NCI-H748 treated with DMSO at 0.1 percent for 48 hours (cell line): ENCODE data around the gene CCL20.
"Not testable (repeated sequence)": the region's sequence is repeated elsewhere in the genome, so short reads cannot be mapped to it uniquely, and the experiment has no call there.

Experiments used
- DNase-seq: peaks from one replicate; lab custom pipeline; 2025; lab: John Stamatoyannopoulos, UW

Gene CCL20

DNA sequence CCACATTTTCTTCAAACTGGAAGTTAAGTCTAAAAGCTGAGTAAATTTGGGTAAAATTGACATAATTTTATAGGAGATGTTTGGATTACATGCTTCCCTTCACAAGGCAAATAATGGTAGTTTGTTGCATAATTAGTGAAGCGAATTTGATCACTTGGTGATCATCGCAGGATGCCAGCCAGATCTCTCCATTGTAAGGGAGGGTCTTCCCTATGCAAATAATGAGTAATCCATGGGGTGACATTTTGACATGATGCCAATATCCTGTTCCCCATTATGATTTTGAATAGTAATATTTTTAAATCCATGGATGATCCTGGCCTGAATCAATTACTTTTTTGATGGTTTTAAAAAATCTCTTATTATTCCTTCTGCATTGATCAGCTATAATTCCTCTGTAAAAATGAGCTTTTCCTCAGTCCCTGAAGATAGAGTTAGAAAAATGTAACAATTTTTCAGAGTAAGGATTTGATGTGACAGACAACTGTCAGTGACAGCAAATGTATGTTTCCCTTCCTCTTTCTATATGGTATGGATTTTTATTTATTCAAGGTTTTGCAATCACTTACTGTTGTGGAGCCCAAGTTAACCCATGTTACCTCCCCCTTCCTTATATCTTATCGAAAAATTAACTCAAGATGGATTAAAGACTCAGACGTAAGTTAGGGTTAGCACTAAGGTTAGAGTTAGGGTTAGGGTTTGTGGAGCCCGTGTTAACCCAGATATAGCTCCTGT lies 21.4 kb downstream of the CCL20 start:
- DNase-seq, result no peak

DNA sequence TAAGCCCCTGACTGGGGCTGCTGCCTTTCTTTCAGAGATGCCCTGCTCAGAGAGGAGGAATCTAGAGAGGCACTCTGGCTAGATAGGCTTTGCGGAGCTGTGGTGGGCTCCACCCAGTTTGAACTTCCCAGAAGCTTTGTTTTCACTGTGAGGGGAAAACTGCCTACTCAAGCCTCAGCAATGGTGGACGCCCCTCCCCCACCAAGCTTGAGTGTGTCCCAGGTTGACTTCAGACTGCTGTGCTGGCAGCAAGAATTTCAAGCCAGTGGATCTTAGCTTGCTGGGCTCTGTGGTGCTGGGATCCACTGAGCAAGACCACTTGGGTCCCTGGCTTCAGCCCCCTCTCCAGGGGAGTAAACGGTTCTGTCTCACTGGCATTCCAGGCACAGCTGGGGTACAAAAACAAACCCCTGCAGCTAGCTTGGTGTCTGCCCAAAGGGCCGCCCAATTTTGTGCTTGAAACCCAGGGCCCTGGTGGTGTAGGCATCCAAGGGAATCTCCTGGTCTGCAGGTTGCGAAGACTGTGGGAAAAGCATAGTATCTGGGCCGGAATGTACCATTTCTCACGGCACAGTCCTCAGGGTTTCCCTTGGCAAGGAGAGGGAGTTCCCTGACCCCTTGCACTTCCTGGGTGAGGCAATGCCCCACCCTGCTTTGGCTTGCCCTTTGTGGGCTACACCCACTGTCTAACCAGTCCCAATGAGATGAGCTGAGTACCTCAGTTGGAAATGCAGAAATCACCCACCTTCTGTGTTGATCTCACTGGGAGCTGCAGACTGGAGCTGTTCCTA lies 25.9 kb downstream of the CCL20 start:
- DNase-seq, result not testable (repeated sequence)

DNA sequence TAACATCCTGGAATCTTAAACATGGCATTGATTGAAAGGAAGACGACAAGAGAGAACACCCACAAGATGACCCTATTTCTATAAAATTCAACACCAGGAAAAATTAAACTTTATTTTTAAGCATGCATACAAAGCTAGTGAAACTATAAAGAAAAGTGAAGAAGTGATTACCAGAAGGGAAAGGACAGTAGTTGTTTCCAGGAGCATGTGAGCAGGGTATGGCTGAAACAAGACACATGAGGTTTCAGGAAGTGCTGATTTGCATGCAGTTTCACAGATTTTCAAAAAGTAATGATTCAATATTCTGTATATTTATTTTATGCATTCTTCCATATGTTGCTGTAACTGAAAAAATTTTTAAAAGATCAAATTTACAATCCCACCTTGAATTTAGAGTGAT lies 33.2 kb downstream of the CCL20 start:
- no peak for DNase-seq

DNA sequence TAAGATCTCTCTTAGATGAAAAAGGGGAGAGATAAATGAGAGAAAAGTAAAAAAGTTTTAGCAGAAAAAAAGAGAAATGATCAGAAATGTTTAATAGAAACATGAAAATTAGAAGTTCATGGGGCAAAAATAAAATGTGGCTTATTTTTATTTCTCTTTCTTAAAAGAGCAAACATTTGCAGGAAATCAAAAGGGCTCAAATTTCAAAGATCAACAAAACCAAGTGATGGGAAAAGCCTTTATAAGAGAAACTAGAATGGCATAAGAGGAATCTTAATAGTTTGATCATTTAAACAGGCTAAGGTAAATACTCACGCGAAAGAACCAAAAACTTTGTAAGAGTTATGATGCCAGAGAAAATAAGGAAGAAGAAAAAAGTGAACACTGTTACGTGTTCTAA lies 34.5 kb downstream of the CCL20 start:
- DNase-seq, result no peak

DNA sequence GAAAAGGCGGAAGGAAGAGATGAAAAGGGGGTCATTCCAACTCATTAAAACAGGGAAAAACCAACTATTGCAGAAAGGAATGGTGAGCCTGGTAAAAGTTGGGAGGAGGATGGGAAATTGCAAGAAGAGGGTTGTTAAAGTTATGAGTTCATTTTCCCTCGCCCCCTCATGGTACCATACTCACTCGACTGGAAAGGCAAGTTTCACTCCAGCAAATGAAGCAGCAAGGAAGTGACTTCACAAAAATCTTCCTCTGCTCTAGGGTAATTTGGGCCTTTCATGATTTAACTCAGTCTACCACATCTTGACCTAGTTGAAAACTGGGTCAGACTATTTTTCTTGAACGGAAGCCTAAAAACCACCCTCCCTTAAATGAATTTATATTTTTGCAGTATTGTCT lies 34.9 kb downstream of the CCL20 start:
- DNase-seq, result no peak

DNA sequence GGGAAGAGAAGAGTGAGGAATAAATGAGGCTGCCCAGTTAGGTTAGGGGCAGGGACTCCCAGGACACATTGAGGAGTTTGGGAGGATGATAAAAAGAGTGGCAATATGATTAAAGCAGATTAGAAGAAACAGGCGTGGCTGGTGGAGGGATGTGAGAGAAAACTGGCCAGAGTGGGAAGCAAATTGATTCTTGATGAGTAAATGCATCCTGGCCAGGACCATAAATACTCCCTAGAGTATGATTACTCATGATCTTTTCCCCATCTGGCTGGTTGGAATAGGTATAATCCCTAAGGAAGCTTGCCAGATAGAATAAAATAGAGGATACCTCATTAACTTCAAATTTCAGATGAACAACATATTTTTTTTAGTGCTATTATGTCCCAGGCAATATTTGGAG lies 36.3 kb downstream of the CCL20 start:
- DNase-seq, result no peak

DNA sequence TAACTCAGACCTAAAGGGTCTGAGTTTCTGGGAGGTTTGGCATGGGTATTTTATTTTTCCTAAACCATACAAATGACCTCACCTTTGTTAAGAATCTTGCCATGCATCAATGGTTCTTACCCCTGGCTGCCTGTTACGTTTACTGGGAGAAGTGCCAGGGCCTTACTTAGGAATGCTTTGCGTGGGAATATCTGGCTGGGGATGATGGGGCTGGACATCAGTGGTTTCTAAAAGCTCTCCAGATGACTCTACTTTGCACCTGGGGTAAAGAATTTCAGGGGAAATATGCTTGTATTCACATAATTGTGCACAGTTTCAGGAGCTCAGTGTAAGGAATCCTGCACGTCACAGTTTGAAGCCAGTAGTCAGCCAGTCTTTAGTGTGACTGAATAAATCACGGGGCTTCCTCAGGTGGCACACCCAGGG lies 39.6 kb downstream of the CCL20 start:
- no peak for DNase-seq

DNA sequence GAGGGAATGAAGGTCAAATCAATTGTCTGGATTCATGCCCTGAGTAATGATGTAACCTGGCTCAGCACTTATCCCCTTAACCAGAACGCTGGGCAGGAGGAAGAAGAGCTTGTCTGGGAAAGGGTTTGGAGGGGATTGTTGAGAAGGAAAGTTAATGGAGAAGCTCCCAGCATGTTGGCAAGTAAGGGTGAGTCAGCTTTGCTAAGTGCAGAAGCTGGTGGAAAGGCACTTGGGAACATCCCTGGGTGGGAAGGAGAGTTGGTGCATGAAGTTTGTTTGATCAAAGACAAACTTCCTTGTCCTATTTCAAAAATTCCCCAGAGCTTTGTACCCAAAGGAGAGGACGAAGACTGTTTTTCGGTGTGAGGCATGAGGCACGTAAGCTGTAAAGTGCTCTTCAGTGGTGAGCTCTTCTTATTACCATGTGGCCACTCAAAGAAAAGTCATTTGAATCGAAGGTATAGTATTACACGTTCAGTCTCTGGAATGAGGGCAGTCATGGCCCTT lies 40.2 kb downstream of the CCL20 start:
- DNase-seq, result no peak

DNA sequence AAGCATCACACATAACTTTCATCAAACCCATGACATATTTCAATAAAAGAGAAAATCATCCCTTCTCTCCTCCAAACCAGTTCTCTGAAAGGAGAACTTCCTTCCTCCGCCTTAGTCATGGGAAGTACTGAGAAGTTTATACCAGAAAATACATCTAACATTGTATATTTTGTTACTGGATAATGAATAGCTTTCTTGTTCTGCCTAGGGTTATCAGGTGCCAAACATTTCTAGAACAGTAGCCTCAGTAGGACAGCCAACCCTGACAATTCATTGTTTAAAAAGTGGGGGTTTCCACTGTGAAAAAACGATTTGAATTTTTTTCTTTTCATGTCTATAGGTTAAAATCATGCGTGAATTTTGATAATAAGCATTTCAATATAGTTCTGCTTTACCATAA lies 41.8 kb downstream of the CCL20 start:
- no peak for DNase-seq

DNA sequence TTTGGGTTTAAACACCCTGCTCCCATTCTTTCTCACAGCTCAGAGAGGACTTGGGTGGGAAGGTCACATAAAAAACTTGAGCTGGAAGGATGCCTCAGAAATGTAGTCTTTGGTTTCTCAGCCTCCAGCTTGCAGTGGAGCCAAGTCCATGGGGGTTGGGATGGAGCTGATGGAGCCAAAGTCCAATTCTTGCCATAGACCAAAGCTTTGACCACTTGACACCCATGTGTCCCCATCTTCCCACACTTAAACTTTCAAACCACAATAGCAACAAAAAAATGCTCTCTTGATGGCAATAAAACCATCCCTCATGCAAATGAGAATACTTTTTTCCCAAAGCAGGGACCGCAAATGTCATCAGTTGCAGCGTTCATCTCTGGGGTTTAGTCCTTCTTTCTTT lies 43.1 kb downstream of the CCL20 start:
- DNase-seq, result no peak

DNA sequence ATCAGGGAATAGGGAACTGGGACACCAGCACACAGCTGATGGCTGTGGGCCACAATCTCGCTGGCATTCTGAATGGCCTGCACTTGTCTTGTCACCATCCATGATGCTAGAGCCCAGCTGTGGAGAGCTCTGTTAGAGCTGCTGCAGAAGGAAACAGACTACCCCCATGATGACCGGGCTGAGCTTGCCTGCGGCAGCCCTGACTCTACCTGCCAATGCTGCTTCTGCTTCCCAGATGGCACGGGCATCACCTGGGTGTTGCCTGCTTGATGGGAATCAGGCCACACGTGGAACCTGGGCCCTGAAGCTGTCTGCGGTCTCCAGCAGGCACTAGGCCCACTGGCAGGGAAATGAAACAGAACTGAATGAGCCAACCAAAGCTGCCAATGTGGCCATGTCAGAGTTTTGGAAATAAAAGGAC lies 46.6 kb downstream of the CCL20 start:
- DNase-seq, result no peak

DNA sequence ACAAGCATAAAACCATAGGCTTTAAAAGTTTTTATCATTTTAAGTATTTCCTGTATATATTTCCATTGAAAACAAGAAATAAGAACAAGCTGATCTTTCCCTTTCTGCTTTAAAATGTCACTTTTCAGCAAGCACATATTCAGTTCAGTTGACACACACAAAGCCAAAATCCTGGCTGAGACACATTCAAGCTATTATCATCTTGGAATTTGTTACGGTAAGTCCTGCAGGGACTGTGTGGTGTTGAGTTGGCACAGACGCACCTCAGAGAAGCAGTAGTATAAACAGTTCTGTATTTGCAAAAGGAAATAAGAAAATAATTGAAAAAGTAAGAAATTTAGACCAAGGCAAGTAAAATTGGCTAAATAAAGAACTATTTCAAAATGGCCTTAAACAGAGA lies 47.4 kb downstream of the CCL20 start:
- DNase-seq, result no peak

DNA sequence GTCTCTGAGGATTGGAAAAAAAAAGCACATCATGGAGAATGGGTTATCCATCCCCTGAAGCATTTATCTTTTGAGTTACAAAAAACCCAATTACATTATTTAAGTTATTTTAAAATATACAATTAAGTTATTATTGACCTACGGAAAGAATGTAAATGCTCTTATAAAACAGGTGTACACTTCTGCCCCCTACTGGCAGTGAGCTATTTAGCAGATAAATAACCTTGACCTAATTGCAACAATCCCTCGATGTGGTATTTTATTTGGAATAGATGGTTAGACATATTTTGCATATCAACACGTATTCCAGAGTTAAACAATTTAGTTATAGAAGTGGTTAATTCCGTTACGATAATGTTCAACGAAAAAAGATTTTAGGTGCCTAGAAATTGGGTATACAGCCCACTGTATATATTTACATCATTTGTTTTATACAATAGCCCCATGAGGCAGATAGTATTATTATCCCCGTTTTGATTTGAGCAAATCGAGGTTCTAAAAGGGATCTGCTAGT lies 48.6 kb downstream of the CCL20 start:
- DNase-seq, result peak; percentile 10

DNA sequence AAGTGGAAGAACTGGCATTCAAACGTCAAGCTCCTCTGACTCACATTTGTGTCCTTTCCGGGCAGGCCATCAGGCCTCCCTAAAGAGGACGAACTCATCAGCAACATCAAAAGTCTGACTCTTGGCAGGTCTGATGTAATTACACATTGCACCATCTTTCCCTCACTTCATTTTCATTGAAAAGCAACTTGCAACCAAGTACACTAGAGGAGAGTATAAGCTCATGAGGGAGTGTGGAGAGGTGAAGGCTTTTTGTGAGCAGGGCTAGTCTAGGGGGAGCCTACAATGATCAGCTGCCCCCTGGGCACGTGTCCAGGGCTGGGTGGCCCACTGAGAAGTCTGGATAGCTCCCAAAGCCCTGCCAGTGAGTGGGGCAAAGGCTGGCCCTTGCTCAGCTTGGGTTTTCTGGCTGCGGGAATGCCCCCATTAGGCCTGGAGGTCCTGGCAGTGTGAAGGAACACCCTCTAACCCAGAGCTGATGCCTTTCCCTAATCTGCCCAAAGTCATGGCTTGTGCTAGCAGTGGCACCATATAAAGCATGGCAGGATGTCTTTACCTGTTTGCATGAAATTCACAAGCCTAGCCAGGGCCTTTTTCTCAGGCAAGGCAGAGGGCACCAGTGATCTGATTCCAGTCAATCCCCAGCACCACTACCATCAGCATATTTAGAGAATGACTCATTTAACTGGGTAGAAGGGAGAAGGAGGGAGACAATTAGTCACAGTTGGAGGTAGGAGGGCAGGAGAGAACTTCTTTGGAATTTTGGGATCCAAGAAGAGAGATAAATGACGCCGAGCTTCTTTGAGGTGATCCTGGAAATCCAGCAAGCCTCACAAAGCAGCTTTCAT lies 49.3 kb downstream of the CCL20 start:
- no peak for DNase-seq

DNA sequence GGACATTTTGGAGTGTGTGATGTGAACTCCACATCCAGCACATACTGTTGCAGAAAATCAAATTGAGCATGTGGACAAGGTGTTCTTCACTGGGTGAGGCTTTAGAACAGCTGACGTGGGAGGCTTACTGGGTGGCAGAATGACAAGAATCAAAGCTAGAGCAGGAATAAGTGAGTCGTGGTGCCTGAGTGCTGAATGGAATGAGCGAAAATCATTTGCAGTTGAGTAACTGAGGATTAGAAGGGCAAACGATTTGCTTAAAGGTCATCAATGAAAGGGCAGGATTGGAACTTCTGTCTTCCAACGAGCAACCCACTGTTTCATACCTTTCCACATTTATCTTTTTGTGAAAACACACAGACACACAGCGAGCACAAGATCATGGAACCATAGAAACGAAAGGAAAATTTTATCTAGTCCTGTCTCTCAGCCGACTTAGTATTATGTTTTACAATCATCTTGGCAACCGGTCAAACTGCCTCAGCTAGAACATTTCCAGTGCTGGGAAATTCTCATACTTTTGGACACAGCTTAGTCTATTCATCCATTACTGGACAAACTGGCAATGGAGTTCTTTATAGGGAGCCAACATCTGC lies 50.6 kb downstream of the CCL20 start:
- no peak for DNase-seq

DNA sequence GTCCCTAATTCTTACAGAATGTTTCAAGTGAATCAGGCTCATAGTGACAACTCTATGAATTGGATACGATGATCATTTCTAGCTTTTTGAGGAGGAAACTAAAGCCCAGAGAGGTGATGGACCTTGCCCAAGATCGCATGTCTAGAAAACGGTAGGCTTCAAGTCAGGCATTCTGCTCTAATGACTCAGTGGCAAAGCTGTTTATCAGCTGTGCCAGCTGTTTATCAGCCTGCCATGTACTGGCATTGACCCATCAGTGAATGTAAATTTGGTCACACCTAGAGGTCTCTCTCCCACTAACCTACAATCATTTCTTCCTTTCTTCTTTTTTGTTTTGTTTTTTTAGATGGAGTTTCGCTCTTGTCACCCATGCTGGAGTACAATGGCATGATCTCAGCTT lies 51.6 kb downstream of the CCL20 start:
- DNase-seq, result no peak
